HG03139 (cell line): ENCODE results near the gene WDHD1.
"Not testable (repeated sequence)": the region's sequence is repeated elsewhere in the genome, so short reads cannot be mapped to it uniquely, and the experiment has no call there.

Source experiments
- ATAC-seq: cut with Tn5 transposase; IDR thresholded peaks from one replicate; pipeline ENCODE4 v1.9.1; 2021; ENCODE audit not compliant: unreplicated experiment

WDHD1 gene

GRCh38 chr14:54908973-54909372 lies 117.9 kb downstream of the WDHD1 start:
- not testable (repeated sequence) for ATAC-seq

DNA sequence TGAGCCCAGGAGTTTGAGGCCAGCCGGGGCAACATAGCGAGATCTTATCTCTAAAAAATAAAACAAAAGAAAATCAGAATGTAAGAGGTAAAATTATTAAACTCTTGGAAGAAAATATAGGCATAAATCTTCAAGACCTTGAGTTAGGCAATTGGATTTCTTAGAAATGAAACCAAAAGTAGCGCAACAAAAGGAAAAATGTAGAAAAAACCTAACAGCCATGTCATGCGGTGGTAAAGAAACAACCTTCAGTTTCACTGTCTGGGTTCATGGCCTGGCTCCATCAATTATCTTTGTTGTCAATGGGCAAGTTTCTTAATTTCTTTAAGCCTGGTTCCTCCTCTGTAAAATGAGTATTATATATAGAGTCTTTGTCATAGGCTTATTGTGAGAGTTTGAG lies 118.7 kb downstream of the WDHD1 start:
- no peak for ATAC-seq

DNA sequence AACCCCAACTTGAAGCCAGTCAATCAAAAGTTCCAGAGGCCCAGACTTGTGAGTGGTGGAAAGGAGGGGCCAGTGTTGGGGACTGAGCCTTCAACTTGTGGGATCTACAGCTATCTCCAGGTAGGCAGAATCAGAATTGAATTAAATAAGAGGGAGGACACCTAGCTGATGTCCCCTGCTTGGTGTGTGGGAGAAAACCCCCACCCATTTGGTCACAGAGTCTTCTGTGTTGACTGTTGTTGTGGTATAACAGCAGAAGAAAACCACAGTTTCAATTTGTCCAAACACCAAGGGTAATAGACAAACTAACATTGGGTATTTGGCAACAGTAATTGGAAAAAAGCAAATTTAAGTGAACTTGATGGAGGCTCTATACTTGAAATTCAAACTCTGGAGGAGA lies 120.8 kb downstream of the WDHD1 start:
- no peak for ATAC-seq

GRCh38 chr14:54902521-54903420 lies 124.1 kb downstream of the WDHD1 start, which contains the start of gene GCH1:
GCH1 (minus strand) TSS chr14:54902826; CDS start chr14:54902663, 163 bp downstream.
- peak; percentile 74 for ATAC-seq

DNA sequence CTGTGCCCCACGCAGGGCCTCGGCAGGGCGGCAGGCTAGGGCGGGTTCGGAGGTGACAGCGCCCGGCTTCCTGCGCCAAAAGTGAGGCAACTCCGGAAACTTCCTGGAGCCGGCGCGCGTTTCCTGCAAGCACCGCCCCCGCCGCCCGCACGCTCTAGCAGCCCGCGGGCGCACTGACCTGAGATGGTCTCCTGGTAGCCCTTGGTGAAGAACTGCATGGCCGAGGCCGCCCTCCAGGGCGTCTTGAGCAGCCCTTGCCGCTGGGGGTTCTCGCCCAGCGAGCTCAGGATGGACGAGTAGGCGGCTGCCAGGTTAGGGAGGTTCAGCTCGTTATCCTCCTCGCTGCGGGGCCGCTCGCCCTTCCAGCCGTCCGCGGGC lies 124.8 kb downstream of the WDHD1 start:
- ATAC-seq: peak; percentile 52

- no peak for ATAC-seq
Observed at GRCh38 chr14:54901380-54902142, 125.3 kb downstream of the WDHD1 start.

DNA sequence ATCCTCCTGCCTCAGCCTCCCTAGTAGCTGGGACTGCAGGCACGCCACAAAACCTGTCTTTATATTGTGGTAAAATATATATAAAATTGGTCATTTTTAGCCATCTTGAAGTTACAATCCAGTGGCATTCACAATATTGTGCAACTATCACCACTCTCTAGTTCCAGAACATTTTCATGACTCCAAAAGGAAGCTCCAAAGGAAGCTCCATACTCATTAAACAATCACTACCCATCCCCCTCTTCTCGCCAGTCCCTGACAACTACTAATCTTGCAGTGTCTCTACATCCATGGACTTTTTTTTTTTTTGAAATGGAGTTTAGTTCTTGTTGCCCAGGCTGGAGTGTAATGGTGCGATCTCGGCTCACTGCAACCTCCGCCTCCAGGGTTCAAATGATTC lies 127.3 kb downstream of the WDHD1 start:
- no peak for ATAC-seq

DNA sequence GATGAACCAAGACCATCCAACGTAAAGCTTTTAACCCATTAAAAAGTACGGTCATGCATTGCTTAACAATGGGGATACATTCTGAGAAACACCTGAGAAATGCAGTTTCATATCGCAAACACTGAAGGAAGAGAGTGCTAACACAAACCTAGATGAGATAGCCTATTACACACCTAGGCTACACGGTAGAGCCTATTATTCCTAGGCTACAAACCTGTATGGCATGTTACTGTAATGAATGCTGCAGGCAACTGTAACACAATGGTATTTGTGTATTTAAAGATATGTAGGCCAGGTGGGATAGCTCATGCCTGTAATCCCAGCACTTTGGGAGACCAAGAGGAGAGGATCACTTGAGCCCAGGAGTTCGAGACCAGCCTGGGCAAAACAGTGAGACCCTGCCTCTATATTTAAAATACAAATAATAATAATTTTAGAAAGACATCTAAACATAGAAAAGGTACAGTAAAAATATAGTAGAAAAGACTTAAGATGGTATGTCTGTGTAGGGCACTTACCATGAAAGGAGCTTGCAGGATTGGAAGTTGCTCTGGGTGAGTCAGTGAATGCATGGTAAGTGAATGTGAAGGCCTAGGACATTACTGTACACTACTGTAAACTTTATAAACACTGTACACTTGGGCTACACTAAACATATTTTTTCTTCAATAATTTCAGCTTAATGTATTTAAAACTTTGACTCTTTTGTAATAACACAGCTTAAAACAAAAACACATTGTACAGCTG lies 128.9 kb downstream of the WDHD1 start:
- ATAC-seq: not testable (repeated sequence)

DNA sequence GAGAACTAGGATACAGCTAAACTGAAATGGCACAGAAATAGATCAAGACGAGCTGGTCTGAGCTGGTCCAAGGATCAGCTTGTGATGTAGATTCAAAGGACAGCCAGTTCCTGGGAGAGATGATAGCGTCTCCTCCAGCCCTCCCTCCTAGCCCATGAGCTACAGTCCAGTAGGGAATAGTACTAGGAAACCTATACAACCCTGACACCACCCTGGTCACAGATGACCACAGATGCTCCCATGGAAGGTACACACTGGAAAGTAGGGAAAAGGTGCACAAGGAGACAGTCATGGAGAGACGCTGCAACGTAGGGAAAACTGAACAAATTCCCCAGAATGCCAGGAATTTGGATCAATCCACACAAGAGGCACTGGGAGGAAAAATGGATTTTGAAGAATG lies 131.2 kb downstream of the WDHD1 start:
- no peak for ATAC-seq

- ATAC-seq: no peak
Observed at GRCh38 chr14:54894995-54895394, 131.9 kb downstream of the WDHD1 start.

DNA sequence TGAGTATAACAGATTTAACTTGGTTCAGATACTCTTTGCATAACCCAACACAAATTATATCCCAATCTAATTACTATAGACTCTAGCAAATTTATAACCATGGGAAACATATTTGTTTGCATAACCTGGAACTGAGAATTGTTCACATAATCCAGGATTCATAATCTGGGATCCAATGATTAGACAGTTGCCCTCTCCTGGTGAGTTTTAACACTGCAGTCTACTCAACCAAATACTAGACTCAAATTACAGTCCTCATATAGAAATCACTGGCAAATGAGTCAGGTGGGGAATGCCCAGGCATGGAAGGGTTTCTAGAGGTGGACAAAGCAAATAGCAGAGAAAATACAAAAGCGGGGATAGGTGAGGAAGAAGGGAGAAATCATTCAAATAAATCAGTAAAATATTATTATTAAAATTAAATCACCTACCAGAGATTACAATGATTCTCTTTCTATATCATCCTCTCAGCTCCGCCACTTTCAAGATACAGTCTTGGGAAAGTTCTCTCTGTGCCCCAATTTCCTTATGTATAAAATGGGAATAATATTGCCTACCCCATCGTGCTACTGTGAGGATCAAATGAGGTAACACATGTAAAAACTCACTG lies 133.6 kb downstream of the WDHD1 start:
- ATAC-seq: no peak

- ATAC-seq: no peak
Observed at GRCh38 chr14:54891471-54892245, 135.2 kb downstream of the WDHD1 start.

GRCh38 chr14:54890788-54891187 lies 136.1 kb downstream of the WDHD1 start:
- ATAC-seq: peak; percentile 64

- no peak for ATAC-seq
Observed at GRCh38 chr14:54889919-54890318, 137.0 kb downstream of the WDHD1 start.
